Esophagus muscularis mucosa (tissue), 4 donors: ENCODE measurements around the gene UQCRHL. TPM values are rescaled to one million over a fixed set of nuclear protein-coding genes. Genes with fewer than 3 reads are reported as not detected.
A peak's percentile ranks its signal among the peaks of the same experiment; 100 is the strongest.

Source experiments
- DNase-seq: peaks from one replicate; pipeline ENCODE4 v3.0.0-alpha.2; 2017; ENCODE audit errors: extremely low spot score
- H3K27ac ChIP-seq, 4 donors: fragments of 200-600 bp; sonication (generic); replicated peaks in 1 of 4; 1 replicate in 3 of 4; 2 replicates in 1 of 4; pipeline ENCODE4 v1.5.1; 2016 to 2019; ENCODE audit warnings: mild to moderate bottlenecking in 1 of 4
- H3K27me3 ChIP-seq, 4 donors: fragments of 200-600 bp; sonication (generic); one replicate each; pipeline versions ENCODE4 v1.5.1 to v1.6.0; 2016 to 2019
- H3K36me3 ChIP-seq, 4 donors: fragments of 200-600 bp; sonication (generic); one replicate each; pipeline ENCODE4 v1.5.1; 2016 to 2019
- H3K4me1 ChIP-seq, 4 donors: fragments of 200-600 bp; sonication (generic); one replicate each; pipeline ENCODE4 v1.5.1; 2016 to 2019
- H3K4me3 ChIP-seq, 4 donors: fragments of 200-600 bp; sonication (generic); 1 replicate in 2 of 4; 2 replicates in 2 of 4; pipeline ENCODE4 v1.5.1; 2016 to 2019; ENCODE audit warnings: mild to moderate bottlenecking in 4 of 4, moderate library complexity in 1 of 4
- H3K9me3 ChIP-seq, 4 donors: fragments of 200-600 bp; sonication (generic); 1 replicate in 3 of 4; 2 replicates in 1 of 4; pipeline ENCODE4 v1.5.1; 2016 to 2019
- EP300 ChIP-seq: sonication (generic); formaldehyde crosslinking; IDR thresholded peaks from one replicate; pipeline ENCODE4 v1.6.1; 2017; ENCODE audit warnings: antibody characterized with exemption
- POLR2A ChIP-seq: fragments of 450-650 bp; IDR thresholded peaks from one replicate; pipeline ENCODE4 v1.6.1; 2017; ENCODE audit warnings: antibody characterized with exemption, moderate library complexity, mild to moderate bottlenecking, low read depth
- POLR2AphosphoS5 ChIP-seq, 2 donors: sonication (generic); formaldehyde crosslinking; IDR thresholded peaks; one replicate each; pipeline ENCODE4 v1.6.1; 2017; ENCODE audit warnings: antibody characterized with exemption in 2 of 2
- WGBS: methylation state at CpG from one replicate; pipeline ENCODE4 v1.1.5; 2018; 5-methylcytosine and 5-hydroxymethylcytosine counted together
- intact Hi-C: fragments of 100-400 bp; cut with DNase I; formaldehyde crosslinking; loops from one replicate; pipeline ENCODE4 v1.15.1; 2023
- total RNA-seq, 4 donors: library from RNA; depleted of rRNA; stranded (reverse); fragments of >200 nt; gene quantifications; one replicate each; pipeline versions ENCODE4 v1.1.0 to v1.2.1, GENCODE V29; 2016
- TF ChIP-seq, protein P1 (sequence below), 3 experiments: fragments of 200-600 bp in 2 of 3; fragments of 450-650 bp in 1 of 3; sonication (generic) in 2 of 3; IDR thresholded peaks; one replicate each; pipeline ENCODE4 v1.5.1; 2017 to 2019; ENCODE audit warnings: antibody characterized with exemption in 3 of 3, mild to moderate bottlenecking in 2 of 3, moderate library complexity in 1 of 3

The UQCRHL gene
- total RNA-seq, 4 donors from 2014 or later, result 0.52 to 1.3 (median 0.95) TPM

DNA sequence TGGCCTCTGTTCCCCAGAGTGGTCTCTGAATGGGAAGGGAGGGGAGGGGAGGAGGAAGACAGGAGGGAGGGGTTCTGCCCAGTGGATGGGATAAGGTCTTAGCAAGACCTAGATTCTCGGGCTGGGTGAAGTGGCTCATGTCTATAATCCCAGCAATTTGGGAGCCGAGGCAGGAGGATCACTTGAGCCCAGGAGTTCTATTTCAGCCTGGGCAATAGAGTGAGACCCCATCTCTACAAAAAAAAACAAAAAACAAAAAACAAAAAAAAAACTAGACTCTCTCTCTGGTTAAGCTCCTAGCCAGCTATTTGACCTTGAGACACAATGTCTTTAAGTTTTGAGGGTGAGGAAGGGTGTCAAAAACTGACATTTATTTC, 11.4 kb downstream of the UQCRHL start:
- intact Hi-C loops, result no loop called here
- H3K4me1 ChIP-seq, result peaks cover 22 to 72% (median 48%) of the 10 kb centered on the region in 4 donors
- peak overlapping the region; percentile 51 to 60 (median 56) for H3K27ac ChIP-seq
- no peaks in the 10 kb centered on the region for H3K27me3 ChIP-seq
- H3K36me3 ChIP-seq, result no peaks in the 10 kb centered on the region
- TF ChIP-seq, protein P1, sequence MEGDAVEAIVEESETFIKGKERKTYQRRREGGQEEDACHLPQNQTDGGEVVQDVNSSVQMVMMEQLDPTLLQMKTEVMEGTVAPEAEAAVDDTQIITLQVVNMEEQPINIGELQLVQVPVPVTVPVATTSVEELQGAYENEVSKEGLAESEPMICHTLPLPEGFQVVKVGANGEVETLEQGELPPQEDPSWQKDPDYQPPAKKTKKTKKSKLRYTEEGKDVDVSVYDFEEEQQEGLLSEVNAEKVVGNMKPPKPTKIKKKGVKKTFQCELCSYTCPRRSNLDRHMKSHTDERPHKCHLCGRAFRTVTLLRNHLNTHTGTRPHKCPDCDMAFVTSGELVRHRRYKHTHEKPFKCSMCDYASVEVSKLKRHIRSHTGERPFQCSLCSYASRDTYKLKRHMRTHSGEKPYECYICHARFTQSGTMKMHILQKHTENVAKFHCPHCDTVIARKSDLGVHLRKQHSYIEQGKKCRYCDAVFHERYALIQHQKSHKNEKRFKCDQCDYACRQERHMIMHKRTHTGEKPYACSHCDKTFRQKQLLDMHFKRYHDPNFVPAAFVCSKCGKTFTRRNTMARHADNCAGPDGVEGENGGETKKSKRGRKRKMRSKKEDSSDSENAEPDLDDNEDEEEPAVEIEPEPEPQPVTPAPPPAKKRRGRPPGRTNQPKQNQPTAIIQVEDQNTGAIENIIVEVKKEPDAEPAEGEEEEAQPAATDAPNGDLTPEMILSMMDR (IDR thresholded peaks at IDR 0.05), result no peak
- no peak for TF ChIP-seq POLR2AphosphoS5 (IDR thresholded peaks at IDR 0.05)
- no peak for TF ChIP-seq POLR2A
- H3K4me3 ChIP-seq, result no peak overlapping the region
- DNase-seq, result no peak
- WGBS, result 93% methylated on average over 2 of the region's 2 CpGs
- H3K9me3 ChIP-seq, result no peaks in the 10 kb centered on the region

DNA sequence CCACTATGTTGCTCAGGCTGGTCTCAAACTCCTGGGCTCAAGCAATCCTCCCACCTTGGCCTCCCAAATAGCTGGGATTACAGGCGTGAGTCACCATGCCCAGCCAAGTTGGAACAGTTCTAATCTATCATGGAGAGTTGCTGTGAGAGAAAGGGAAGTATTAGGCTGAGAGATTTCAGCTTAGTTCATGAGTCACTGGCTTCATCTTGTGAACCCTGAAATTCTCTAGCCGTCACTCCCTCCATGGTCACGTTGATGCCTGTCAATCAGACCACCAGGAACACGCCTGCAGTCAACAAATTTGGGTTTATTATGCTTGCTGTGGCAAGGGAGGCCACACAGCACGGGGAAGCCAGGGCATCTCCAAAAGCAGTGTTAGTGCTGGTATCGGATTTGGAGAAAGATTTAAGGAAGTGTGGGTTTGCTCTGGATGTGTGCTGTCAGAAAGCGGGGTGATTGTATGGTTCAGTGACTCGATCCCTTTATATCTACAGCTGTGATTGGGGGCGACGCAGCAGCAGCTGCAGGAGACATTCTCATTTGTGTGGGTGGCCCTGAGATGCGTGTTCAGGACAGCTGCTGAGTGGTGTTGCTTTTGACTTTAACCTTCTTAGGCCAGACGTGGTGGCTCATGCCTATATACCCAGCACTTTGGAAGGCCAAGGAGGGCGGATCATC, 18.7 kb downstream of the UQCRHL start:
- H3K4me3 ChIP-seq, result no peak overlapping the region
- no peak for DNase-seq
- TF ChIP-seq, protein P1 (IDR thresholded peaks at IDR 0.05), result no peak
- TF ChIP-seq EP300 (no peak), POLR2A (no peak), POLR2AphosphoS5 (IDR thresholded peaks at IDR 0.05) (no peak)
- no peak overlapping the region for H3K27ac ChIP-seq
- no peaks in the 10 kb centered on the region for H3K9me3 ChIP-seq
- H3K36me3 ChIP-seq, result peaks cover 9 to 23% (median 15%) of the 10 kb centered on the region in 4 donors
- H3K27me3 ChIP-seq, result no peaks in the 10 kb centered on the region
- H3K4me1 ChIP-seq, result peaks cover 3 to 25% (median 20%) of the 10 kb centered on the region in 4 donors
- intact Hi-C loops, result no loop called here
- 80% methylated on average over 13 of the region's 13 CpGs for WGBS

DNA sequence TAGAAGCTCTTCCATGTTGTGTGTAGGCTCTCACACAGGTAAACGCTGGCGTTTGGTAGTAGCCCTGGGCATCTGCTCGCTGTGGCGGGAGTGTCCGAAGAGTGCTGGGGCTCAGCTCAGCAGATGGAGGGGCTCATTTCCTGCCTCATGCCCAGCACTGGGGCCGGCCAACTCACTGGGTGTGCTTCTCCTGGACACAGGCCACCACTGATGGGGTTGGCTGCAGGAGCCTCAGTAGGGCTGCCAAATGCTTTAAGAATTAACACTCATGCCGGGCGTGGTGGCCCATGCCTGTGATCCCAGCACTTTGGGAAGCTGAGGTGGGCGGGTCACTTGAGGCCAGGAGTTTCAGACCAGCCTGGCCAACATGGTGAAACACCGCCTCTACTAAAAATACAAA, 20.9 kb downstream of the UQCRHL start:
- Histone ChIP-seq H3K4me1 (peaks cover 0 to 13% (median 12%) of the 10 kb centered on the region in 4 donors), H3K27ac (no peak overlapping the region), H3K27me3 (no peaks in the 10 kb centered on the region), H3K36me3 (peaks cover 9 to 32% (median 28%) of the 10 kb centered on the region in 4 donors), H3K4me3 (no peak overlapping the region), H3K9me3 (no peaks in the 10 kb centered on the region)
- DNase-seq, result no peak
- TF ChIP-seq POLR2AphosphoS5 (IDR thresholded peaks at IDR 0.05) (no peak), EP300 (no peak), POLR2A (no peak)
- TF ChIP-seq, protein P1 (IDR thresholded peaks at IDR 0.05), result no peak
- 86% methylated on average over 8 of the region's 10 CpGs for WGBS
- intact Hi-C loops, result no loop called here

DNA sequence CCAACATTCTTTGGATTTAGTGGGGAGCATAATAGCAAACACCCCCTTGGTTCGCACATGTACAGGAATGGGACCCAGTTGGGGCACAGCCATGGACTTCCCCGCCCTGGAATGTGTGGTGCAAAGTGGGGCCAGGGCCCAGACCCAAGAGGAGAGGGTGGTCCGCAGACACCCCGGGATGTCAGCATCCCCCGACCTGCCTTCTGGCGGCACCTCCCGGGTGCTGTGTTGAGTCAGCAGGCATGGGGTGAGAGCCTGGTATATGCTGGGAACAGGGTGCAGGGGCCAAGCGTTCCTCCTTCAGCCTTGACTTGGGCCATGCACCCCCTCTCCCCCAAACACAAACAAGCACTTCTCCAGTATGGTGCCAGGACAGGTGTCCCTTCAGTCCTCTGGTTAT, 21.8 kb downstream of the UQCRHL start:
- no peak overlapping the region for H3K27ac ChIP-seq
- no peak for TF ChIP-seq POLR2AphosphoS5 (IDR thresholded peaks at IDR 0.05)
- TF ChIP-seq, protein P1 (IDR thresholded peaks at IDR 0.05), result no peak
- no peak for TF ChIP-seq EP300
- TF ChIP-seq POLR2A, result no peak
- H3K9me3 ChIP-seq, result no peaks in the 10 kb centered on the region
- WGBS, result 91% methylated on average over 7 of the region's 8 CpGs
- no peak overlapping the region for H3K4me3 ChIP-seq
- peaks cover 9 to 39% (median 35%) of the 10 kb centered on the region in 4 donors for H3K36me3 ChIP-seq
- no peaks in the 10 kb centered on the region for H3K27me3 ChIP-seq
- no peak for DNase-seq
- H3K4me1 ChIP-seq, result peaks cover 0 to 13% (median 12%) of the 10 kb centered on the region in 4 donors
- intact Hi-C loops, result no loop called here
